Islet of Langerhans (tissue), 1 donor: ENCODE measurements around the gene RARRES1.
A peak's percentile ranks its signal among the peaks of the same experiment; 100 is the strongest.

Experiments
- FAIRE-seq: peaks from one replicate; lab custom pipeline; 2011; peaks lifted over from hg19 to GRCh38; lab: Jason Lieb, UNC

The RARRES1 gene

DNA sequence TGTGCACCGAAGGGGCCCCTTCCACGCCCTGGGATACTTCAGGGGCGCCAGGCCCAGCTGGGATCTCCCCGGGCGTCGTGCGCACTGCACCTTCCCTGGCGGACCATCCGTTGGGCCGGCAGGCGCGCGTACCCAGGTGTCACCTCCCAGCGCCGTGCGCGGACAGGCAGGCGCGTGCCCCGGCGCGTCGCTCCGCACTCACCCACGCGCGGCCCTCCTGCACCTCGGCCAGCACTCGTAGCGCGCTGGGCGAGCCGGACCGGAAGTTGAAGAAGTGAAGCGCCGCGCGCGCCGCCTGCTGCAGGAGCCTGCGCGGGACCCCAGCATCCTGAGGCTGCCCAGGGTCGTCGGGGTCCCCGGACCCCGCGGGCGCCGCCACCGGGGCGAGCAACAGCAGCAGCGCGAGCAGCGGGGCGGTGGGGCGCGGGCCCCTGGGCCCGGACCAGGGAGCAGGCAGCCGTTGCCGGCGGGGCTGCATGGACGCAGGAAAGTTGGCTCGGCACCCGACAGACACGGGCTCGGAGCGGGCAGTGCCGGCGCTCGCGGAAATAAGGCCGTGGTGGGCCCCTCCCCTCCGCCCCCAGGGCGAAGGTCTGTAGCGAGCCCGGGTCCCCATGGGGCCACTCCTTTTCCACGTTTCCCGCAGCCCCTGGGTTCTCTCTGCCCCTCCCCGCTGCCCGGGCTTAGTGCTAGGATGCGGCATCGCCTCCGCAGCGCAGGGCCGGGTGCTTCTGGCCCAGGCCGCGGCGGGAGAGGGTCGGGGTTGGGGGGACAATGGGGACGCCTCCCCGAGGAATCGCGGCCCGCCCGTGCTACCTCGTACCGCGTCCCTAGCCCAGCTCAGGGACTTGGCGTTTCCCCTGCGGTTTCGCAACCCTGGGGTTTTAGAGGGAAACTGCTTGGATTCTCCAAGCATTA lies at the start of gene RARRES1:
Gene RARRES1 (minus strand): TSS at position 520 of the 918 bp plus-strand sequence. CDS start 42 bp downstream, at position 478.
- FAIRE-seq: no peak

DNA sequence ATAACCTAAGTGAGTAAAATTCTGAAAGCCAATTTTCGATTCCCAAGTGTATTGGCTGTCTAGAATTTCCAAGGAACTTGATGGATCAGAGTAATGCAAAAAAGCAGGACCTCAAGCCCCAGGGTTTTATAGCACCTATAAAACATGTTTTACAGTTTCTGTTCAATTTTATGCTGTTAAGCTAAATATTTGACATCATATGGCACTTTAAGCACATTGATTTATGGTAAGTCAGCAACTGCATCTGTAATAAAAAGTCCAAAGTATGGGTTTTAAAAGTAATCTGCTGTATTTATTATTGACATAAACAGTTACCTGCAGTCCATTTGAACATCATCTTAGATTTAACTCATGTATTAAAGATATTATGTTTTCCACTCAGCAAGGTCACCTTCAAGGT lies 49.6 kb upstream of the RARRES1 start:
- no peak for FAIRE-seq

GRCh38 chr3:158781191-158781590 lies 48.9 kb upstream of the RARRES1 start:
- no peak for FAIRE-seq

- FAIRE-seq: no peak
These were observed 48.5 kb upstream of the RARRES1 start for GRCh38 chr3:158780766-158781165.

DNA sequence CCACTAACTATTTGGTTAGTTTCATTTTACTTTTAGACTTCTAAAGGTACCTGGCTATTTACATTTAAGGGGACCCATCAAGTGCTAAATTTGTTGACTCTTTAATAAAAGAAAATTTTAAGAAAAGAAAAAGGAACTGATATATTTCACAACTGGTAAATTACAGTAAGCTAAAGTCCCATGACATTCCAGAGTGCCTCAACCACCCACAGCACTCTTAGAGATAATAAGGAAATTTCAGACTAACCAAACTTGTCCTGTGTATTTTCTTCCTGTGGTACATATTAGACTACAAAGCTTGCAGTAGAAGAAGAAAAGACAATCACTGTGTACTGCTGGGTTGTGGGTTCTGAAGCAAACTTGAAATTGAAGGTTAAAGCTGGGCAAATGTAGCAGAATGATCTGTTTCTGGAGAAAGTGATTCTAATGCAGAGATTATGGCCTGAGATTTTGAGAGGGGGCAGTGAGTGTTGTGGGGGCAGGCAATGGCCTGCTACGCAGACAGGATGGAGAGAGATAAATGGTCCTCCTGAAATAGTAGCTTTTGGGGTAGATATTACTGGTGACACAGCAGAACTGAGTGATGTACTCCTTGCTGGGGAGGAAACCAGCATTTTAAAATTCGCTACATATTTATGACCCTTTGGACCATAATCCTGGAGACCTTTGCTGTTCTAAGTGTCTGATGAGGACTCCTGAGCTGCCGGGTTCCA lies 45.1 kb upstream of the RARRES1 start:
- no peak for FAIRE-seq

DNA sequence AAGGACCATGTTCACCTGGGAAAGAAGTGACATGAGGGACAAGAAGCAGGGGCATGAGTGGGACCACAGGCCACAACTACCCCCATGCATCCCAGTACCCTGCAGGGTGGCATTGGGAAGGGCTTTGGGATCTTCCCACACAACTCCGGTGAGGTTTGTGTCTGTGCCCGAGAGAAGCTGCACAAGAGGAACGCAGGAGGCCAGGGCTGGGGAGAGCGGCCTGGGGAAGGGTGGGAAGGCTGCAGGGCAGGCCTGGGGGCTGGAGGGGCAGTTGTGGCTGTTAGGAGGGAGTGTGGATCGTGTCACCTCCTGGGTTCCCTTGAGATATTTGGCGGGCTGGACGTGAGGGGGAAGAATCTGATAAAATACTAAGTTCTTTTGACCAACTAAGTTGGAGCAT lies 44.3 kb upstream of the RARRES1 start:
- no peak for FAIRE-seq

GRCh38 chr3:158775426-158776410 lies 43.5 kb upstream of the RARRES1 start:
- FAIRE-seq: no peak

DNA sequence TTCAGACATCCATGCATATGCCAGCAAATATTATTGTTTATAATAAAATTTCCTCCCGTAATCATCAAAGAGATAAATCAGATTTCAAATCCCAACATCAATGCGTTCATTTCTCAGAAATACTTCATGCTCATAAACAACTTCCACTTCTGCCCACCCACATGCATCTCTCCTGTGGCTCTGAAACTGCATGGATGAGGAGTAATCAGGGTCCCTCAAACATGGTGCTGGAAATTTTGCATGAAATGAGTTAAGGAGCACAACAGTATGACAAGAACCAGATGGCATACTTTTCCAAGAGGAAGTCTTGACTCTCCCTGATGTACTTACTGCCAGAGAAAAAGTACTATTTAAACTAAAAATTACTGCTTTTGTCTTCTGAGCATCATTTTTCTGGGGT lies 42.7 kb upstream of the RARRES1 start:
- FAIRE-seq: no peak

GRCh38 chr3:158773845-158774830 lies 41.9 kb upstream of the RARRES1 start:
- peak; percentile 21 for FAIRE-seq

- FAIRE-seq: no peak
These were observed 40.9 kb upstream of the RARRES1 start for GRCh38 chr3:158773166-158773565.

DNA sequence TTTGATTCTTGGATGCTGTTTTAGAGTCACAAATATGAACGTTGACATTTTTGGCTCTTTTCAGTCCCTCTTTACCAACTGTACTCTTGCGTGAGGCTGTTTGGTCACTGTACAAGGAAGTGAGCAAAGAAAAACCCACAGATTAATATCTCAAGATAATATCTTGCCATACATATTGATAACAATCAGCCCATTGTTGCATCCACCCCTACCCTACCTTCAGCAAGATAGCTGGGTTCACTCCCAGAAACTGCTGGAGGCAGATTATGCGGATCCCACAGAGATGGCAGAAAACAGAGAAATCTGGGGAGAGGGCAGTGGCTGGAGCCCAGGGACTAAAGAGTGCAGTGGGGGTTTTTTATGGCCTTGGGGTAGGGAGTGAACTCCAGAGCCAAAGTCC lies 39.7 kb upstream of the RARRES1 start:
- no peak for FAIRE-seq

GRCh38 chr3:158771577-158771976 lies 39.3 kb upstream of the RARRES1 start:
- FAIRE-seq: no peak

- no peak for FAIRE-seq
These were observed 38.6 kb upstream of the RARRES1 start for GRCh38 chr3:158770741-158771350.

- FAIRE-seq: no peak
These were observed 37.9 kb upstream of the RARRES1 start for GRCh38 chr3:158769952-158770740.

DNA sequence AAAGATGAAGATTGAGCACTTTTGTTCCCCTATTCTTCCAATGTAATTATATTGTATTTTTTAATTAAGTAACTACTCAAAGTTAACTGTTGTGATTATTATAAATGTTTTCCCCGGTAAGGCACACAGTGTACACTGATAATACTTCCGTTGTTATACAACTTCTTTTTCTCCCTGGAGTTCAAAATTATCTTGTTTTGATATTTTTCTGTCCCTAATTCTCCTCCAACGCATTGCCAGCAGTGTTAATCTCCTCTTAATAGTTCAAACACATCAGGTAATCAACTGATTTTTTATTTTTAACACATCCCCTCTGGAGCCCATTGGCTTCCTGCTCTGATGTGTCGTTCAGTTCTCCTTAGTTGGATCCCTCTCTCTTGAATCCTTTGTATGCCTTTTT lies 37.3 kb upstream of the RARRES1 start:
- no peak for FAIRE-seq

- no peak for FAIRE-seq
These were observed 36.8 kb upstream of the RARRES1 start for GRCh38 chr3:158768881-158769543.

DNA sequence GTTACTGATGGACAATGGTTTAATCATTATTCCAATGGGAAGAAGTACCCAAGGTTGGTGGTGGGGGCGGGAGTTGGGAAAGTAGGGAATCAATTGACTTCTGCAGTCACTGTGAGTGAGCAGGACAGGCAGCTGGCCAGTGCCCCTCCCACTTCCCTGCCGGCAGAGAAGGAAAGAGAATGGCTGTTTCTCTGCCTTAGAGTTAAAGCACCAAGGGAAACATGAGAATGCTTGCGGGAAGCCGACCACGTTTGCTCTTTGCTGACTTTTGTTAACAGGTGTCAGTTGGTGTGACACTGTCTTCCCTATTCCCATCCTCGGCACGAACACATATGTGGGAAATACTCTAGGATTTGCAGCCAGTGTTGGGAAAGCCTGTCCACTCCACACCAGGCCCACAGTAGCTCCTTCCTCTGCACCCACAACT lies 36.1 kb upstream of the RARRES1 start:
- no peak for FAIRE-seq

- FAIRE-seq: no peak
These were observed 34.1 kb upstream of the RARRES1 start for GRCh38 chr3:158766364-158766763.
